Left ventricle myocardium inferior (tissue), 1 donor: ENCODE data around the gene BRF1. TPM values are rescaled to one million over a fixed set of nuclear protein-coding genes. Genes with fewer than 3 reads are reported as not detected.

Source experiments
- DNase-seq: peaks from one replicate; pipeline ENCODE4 v3.0.0-alpha.2; 2020
- H3K27ac ChIP-seq: fragments of 200-600 bp; replicated peaks from 2 replicates; pipeline ENCODE4 v1.8.0; 2021
- H3K27me3 ChIP-seq: fragments of 200-600 bp; 2 replicates; pipeline ENCODE4 v1.8.0; 2021; ENCODE audit warnings: low read depth
- H3K36me3 ChIP-seq: fragments of 200-600 bp; 2 replicates; pipeline ENCODE4 v1.8.0; 2021
- H3K4me1 ChIP-seq: fragments of 200-600 bp; 2 replicates; pipeline ENCODE4 v1.8.0; 2021
- H3K4me3 ChIP-seq: fragments of 200-600 bp; 2 replicates; pipeline ENCODE4 v1.8.0; 2021; ENCODE audit warnings: mild to moderate bottlenecking, moderate library complexity
- H3K9me3 ChIP-seq: fragments of 200-600 bp; replicated peaks from 2 replicates; pipeline ENCODE4 v1.8.0; 2021
- CTCF ChIP-seq: fragments of 200-600 bp; IDR thresholded peaks from 2 replicates; pipeline ENCODE4 v1.8.0; 2021; ENCODE audit warnings: antibody characterized with exemption, mild to moderate bottlenecking, borderline replicate concordance
- intact Hi-C: fragments of 100-400 bp; cut with micrococcal nuclease; formaldehyde crosslinking; loops from one replicate; pipeline ENCODE4 v1.11.0; 2022
- total RNA-seq: library from RNA; stranded (reverse); fragmentation: NEBNext Ultra II Directional; extraction: Animal tissue kit (Norgen Biotek cat#: 25700); gene quantifications from one replicate; pipeline ENCODE4 v1.2.1, GENCODE V29; 2021
- donor health status: DM: no; HTN: yes; CAD: no; lungs with severe emphysema.

BRF1 gene
- total RNA-seq, 1 donor from 2014 or later, result 19.8 TPM

DNA sequence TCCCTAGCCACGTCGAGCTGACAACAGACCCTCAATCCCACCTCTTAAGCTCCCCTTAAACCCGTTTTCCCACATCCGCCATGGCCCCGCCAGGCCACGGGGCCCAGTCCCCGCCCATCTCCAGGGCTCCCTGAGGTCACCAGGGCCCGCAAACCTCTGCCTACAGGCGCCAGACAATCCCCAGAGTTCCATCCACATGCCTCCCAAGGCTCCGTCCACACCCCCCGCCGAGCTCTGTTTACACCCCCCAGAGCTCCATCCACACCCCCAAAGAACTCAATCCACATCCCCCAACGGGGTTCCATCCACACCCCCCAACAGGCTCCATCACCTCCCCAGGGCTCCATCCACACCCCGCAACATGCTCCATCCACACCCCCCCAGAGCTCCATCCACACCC is 141.5 kb downstream of the BRF1 start:
- H3K36me3 ChIP-seq, result peaks cover 10% of the 10 kb centered on the region
- H3K27me3 ChIP-seq, result no peaks in the 10 kb centered on the region
- no peak for TF ChIP-seq CTCF
- DNase-seq, result no peak
- no peak overlapping the region for H3K4me3 ChIP-seq
- intact Hi-C loops, result no loop called here
- no peaks in the 10 kb centered on the region for H3K9me3 ChIP-seq
- peaks cover 45% of the 10 kb centered on the region for H3K4me1 ChIP-seq
- no peak overlapping the region for H3K27ac ChIP-seq

Other genes with a start within 250 kb of the BRF1 start
- gene GPR132, start 235.6 kb downstream of the BRF1 start, total RNA-seq, result 1.0 TPM
- 26.1 TPM for gene JAG2, start 132.2 kb downstream of the BRF1 start, total RNA-seq
- 22.9 TPM for gene NUDT14, start 119.7 kb downstream of the BRF1 start, total RNA-seq
- 45.3 TPM for gene BTBD6, start 52.5 kb downstream of the BRF1 start, total RNA-seq
- 64.0 TPM for gene PACS2, start 13.7 kb upstream of the BRF1 start, total RNA-seq
- gene TEX22, start 97.5 kb upstream of the BRF1 start, total RNA-seq, result 0.99 TPM
- 192 TPM for gene MTA1, start 118.8 kb upstream of the BRF1 start, total RNA-seq
- gene CRIP2, start 173.8 kb upstream of the BRF1 start, total RNA-seq, result 1,068 TPM
- 65.9 TPM for gene CRIP1, start 185.9 kb upstream of the BRF1 start, total RNA-seq
- gene TEDC1, start 190.2 kb upstream of the BRF1 start, total RNA-seq, result 4.0 TPM
- 2.1 TPM for gene TMEM121, start 225.6 kb upstream of the BRF1 start, total RNA-seq